Mesenchymal stem cell (in vitro differentiated cells and primary cell): ENCODE measurements around the gene NUBP2.

Experiments used
- DNase-seq: peaks from one replicate; pipeline ENCODE4 v3.0.0-alpha.2; 2013
- H2AFZ ChIP-seq: one replicate; pipeline ENCODE4 v1.6.1; 2013; ENCODE audit warnings: low read depth, mild to moderate bottlenecking, control low read depth, inconsistent platforms, low read length, moderate library complexity
- H2AK5ac ChIP-seq: 2 replicates; pipeline ENCODE4 v1.6.1; 2013; ENCODE audit warnings: low read length, moderate library complexity, mild to moderate bottlenecking, inconsistent platforms; ENCODE audit not compliant: severe bottlenecking
- H2BK120ac ChIP-seq: one replicate; pipeline ENCODE4 v1.6.1; 2013; ENCODE audit warnings: low read depth, mild to moderate bottlenecking, inconsistent platforms, low read length, moderate library complexity
- H2BK12ac ChIP-seq, 2 experiments: one replicate each; pipeline ENCODE4 v1.6.1; 2013; ENCODE audit warnings: inconsistent platforms in 2 of 2, low read length in 2 of 2, mild to moderate bottlenecking in 2 of 2, moderate library complexity in 2 of 2, control low read depth in 1 of 2
- H2BK15ac ChIP-seq: one replicate; pipeline ENCODE4 v1.6.1; 2013; ENCODE audit warnings: mild to moderate bottlenecking, low read depth, inconsistent platforms; ENCODE audit not compliant: poor library complexity, severe bottlenecking
- H2BK5ac ChIP-seq: 2 replicates; pipeline ENCODE4 v1.6.1; 2013; ENCODE audit warnings: low read depth, mild to moderate bottlenecking, low read length, control low read depth, inconsistent platforms; ENCODE audit not compliant: poor library complexity, severe bottlenecking
- H3K14ac ChIP-seq, 2 experiments: one replicate each; pipeline ENCODE4 v1.6.1; 2013; ENCODE audit warnings: inconsistent platforms in 2 of 2, low read length in 2 of 2, control low read depth in 1 of 2, mild to moderate bottlenecking in 1 of 2, moderate library complexity in 1 of 2
- H3K18ac ChIP-seq, 2 experiments: one replicate each; pipeline ENCODE4 v1.6.1; 2013; ENCODE audit warnings: inconsistent platforms in 2 of 2, low read length in 2 of 2, control low read depth in 1 of 2, low read depth in 1 of 2, mild to moderate bottlenecking in 1 of 2
- H3K23ac ChIP-seq, 2 experiments: one replicate each; pipeline ENCODE4 v1.6.1; 2013; ENCODE audit warnings: inconsistent platforms in 2 of 2, low read length in 2 of 2, mild to moderate bottlenecking in 2 of 2, moderate library complexity in 2 of 2, control low read depth in 1 of 2
- H3K27ac ChIP-seq: 2 replicates; pipeline ENCODE4 v1.5.1; 2013; ENCODE audit warnings: mild to moderate bottlenecking, moderate library complexity, low read length, control low read depth, inconsistent platforms; ENCODE audit not compliant: poor library complexity, severe bottlenecking
- H3K27me3 ChIP-seq, 2 experiments: 2 replicates each; pipeline versions ENCODE4 v1.6.1 to v1.7.0; 2013; ENCODE audit warnings: low read length in 2 of 2, mild to moderate bottlenecking in 2 of 2, moderate library complexity in 2 of 2, control low read depth in 1 of 2, inconsistent platforms in 1 of 2; ENCODE audit not compliant: control insufficient read depth in 1 of 2, insufficient read depth in 1 of 2
- H3K36me3 ChIP-seq, 2 experiments: 2 replicates each; pipeline versions ENCODE4 v1.6.1 to v1.7.0; 2013; ENCODE audit warnings: low read length in 2 of 2, control low read depth in 1 of 2, inconsistent platforms in 1 of 2, low read depth in 1 of 2, mild to moderate bottlenecking in 1 of 2; ENCODE audit not compliant: insufficient read depth in 2 of 2, control insufficient read depth in 1 of 2
- H3K4ac ChIP-seq, 2 experiments: one replicate each; pipeline ENCODE4 v1.6.1; 2013; ENCODE audit warnings: inconsistent platforms in 2 of 2, low read length in 2 of 2, mild to moderate bottlenecking in 2 of 2, moderate library complexity in 2 of 2, control low read depth in 1 of 2, low read depth in 1 of 2
- H3K4me1 ChIP-seq: 2 replicates; pipeline ENCODE4 v1.6.1; 2013; ENCODE audit warnings: low read depth, low read length, control low read depth; ENCODE audit not compliant: control insufficient read depth, insufficient read depth
- H3K4me2 ChIP-seq: 2 replicates; pipeline ENCODE4 v1.6.1; 2013; ENCODE audit warnings: low read length, mild to moderate bottlenecking, inconsistent platforms; ENCODE audit not compliant: poor library complexity, severe bottlenecking
- H3K4me3 ChIP-seq, 2 experiments: 2 replicates each; pipeline versions ENCODE4 v1.5.1 to v1.7.0; 2013; ENCODE audit warnings: low read length in 2 of 2, mild to moderate bottlenecking in 2 of 2, control low read depth in 1 of 2, low read depth in 1 of 2; ENCODE audit not compliant: insufficient read depth in 1 of 2
- H3K79me1 ChIP-seq: replicated peaks from 2 replicates; pipeline ENCODE4 v1.6.1; 2013; ENCODE audit warnings: mild to moderate bottlenecking, control low read depth, low read length, inconsistent platforms; ENCODE audit not compliant: poor library complexity, severe bottlenecking
- H3K9ac ChIP-seq: 2 replicates; pipeline ENCODE4 v1.7.0; 2013; ENCODE audit warnings: mild to moderate bottlenecking, low read length, moderate library complexity
- H3K9me3 ChIP-seq: 2 replicates; pipeline ENCODE4 v1.7.0; 2013; ENCODE audit warnings: mild to moderate bottlenecking, low read length; ENCODE audit not compliant: control insufficient read depth
- H4K8ac ChIP-seq: one replicate; pipeline ENCODE4 v1.6.1; 2013; ENCODE audit warnings: inconsistent platforms, mild to moderate bottlenecking, low read length, moderate library complexity
- H4K91ac ChIP-seq: one replicate; pipeline ENCODE4 v1.6.1; 2013; ENCODE audit warnings: mild to moderate bottlenecking, low read length, inconsistent platforms
- WGBS: methylation state at CpG from one replicate; pipeline ENCODE4 v1.1.7; 2013; ENCODE audit warnings: mixed read lengths; 5-methylcytosine and 5-hydroxymethylcytosine counted together

Gene NUBP2

DNA sequence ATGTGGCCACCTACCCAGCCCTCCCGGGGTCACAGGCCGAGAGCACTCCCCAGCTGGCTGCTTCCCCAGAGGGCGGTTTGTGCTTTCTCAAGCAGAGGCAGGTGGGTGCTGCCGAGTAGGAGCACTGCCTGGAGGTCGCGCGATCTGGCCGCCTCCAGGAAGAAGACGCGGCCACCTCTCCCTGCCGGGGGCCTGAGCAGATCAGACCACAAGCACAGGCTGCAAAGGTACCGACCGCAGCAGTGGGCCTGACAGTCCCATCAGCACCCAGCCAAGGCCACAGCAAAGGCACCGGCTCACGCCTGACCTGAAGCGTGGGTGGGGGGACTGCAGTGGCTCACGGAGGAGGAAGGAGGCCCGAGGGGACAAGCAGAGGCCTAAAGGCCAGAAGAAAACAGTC, 25.9 kb downstream of the NUBP2 start:
- Histone ChIP-seq H3K14ac (no peak overlapping the region), H3K18ac (no peak overlapping the region), H2BK5ac (no peak overlapping the region), H3K9ac (no peak overlapping the region), H3K27me3 (no peaks in the 10 kb centered on the region), H4K8ac (no peak overlapping the region), H3K4me2 (no peak overlapping the region), H4K91ac (peak overlapping the region; percentile 34), H2AK5ac (no peak overlapping the region), H3K4me3 (no peak overlapping the region), H3K23ac (no peak overlapping the region), H3K4ac (no peak overlapping the region), H3K9me3 (no peaks in the 10 kb centered on the region), H2AFZ (no peak overlapping the region), H3K27ac (no peak overlapping the region), H3K4me1 (peaks cover 7% of the 10 kb centered on the region), H2BK120ac (no peak overlapping the region), H3K79me1 (peaks cover 18% of the 10 kb centered on the region), H3K36me3 (peaks cover 36 to 54% of the 10 kb centered on the region in 2 experiments), H2BK12ac (no peak overlapping the region), H2BK15ac (no peak overlapping the region)
- no peak for DNase-seq
- 89% methylated on average over 18 of the region's 18 CpGs for WGBS

DNA sequence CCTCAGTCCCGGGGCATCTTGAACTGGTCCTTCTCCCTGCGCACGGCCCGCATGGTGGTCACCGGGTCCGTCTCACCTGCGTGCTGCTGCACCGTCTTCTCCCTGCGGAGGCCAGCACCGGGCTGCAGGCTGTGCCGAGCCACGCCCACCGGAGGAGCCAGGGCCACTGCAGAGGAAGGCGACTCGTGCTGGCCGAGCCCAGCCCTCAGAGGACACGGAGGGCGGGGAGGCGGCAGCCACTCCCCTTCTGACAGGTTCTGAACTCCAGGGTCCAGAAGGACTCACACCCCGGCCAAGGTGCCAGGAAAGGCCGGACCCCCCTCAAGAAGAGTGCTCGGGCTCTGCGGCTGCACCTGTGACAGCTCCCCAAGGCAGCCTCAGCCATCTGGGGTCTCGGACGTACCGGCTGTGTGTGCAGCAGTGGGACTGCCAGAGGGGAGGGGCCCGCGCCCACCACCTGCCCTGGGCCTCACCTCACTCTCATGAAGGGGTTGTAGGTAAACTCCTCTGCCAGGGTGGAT, 26.6 kb downstream of the NUBP2 start:
- Histone ChIP-seq H3K4me1 (peaks cover 7% of the 10 kb centered on the region), H2BK5ac (no peak overlapping the region), H2BK120ac (no peak overlapping the region), H3K4me2 (no peak overlapping the region), H3K4me3 (peak overlapping the region in 1 of 2 experiments; percentile 38), H2BK15ac (no peak overlapping the region), H3K9me3 (no peaks in the 10 kb centered on the region), H4K8ac (no peak overlapping the region), H3K18ac (no peak overlapping the region), H3K27me3 (no peaks in the 10 kb centered on the region), H2AK5ac (no peak overlapping the region), H4K91ac (no peak overlapping the region), H3K36me3 (peaks cover 40 to 54% of the 10 kb centered on the region in 2 experiments), H3K14ac (no peak overlapping the region), H3K23ac (no peak overlapping the region), H3K27ac (no peak overlapping the region), H2AFZ (no peak overlapping the region), H3K4ac (no peak overlapping the region), H2BK12ac (no peak overlapping the region), H3K9ac (no peak overlapping the region), H3K79me1 (peaks cover 18% of the 10 kb centered on the region)
- WGBS, result 88% methylated on average over 28 of the region's 28 CpGs
- DNase-seq, result no peak

DNA sequence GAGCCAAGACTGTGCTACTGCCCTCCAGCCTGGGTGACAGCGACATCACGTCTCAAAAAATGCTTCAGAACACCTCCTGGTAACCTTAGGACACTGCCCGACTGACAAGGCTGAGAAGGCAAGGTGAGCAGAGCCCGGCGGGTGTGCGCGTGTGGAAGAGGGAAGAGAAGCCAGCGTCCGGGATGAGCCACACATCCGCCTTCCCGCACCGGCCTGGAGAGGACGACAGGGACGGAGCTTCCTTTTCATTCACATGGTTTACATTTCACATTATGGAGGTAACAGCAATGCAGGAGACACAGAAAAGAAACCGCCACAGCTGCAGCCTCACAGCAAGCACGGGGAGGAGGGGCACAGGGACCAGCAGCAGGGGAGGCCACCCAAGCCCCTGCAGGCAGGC, 27.3 kb downstream of the NUBP2 start:
- Histone ChIP-seq H3K9ac (no peak overlapping the region), H3K14ac (no peak overlapping the region), H2BK15ac (no peak overlapping the region), H3K18ac (no peak overlapping the region), H3K79me1 (peaks cover 19% of the 10 kb centered on the region), H3K4me1 (peaks cover 7% of the 10 kb centered on the region), H2BK5ac (no peak overlapping the region), H3K9me3 (no peaks in the 10 kb centered on the region), H3K4ac (no peak overlapping the region), H2AFZ (no peak overlapping the region), H4K8ac (no peak overlapping the region), H2BK120ac (no peak overlapping the region), H3K4me3 (no peak overlapping the region), H4K91ac (peak overlapping the region; percentile 10), H3K4me2 (no peak overlapping the region), H3K36me3 (peaks cover 42 to 46% of the 10 kb centered on the region in 2 experiments), H2BK12ac (no peak overlapping the region), H2AK5ac (no peak overlapping the region), H3K23ac (no peak overlapping the region), H3K27me3 (no peaks in the 10 kb centered on the region), H3K27ac (no peak overlapping the region)
- WGBS, result 97% methylated on average over 16 of the region's 16 CpGs
- no peak for DNase-seq

DNA sequence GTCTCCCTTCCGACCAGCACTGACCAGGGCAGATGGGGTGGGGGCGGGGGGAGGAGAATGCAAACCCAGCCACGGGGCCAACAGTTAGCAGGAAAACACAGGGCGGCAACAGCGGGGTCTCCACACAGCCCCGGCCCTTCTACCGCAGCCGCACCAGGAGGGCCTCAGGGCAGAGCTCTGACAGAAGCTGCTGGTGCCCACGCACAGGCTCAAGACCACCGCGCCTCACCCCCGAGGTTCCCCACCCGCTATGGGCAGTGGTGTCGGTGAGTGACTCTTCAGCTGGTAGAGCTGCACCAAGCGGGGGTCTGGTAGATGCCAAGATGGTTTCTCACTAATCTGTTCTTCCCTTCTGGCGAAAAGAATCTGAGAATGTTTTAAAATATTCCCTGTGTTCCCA, 27.8 kb downstream of the NUBP2 start:
- 95% methylated on average over 16 of the region's 16 CpGs for whole genome bisulfite sequencing
- H4K91ac ChIP-seq, result no peak overlapping the region
- no peaks in the 10 kb centered on the region for H3K27me3 ChIP-seq
- H3K9ac ChIP-seq, result no peak overlapping the region
- H2BK12ac ChIP-seq, result no peak overlapping the region
- H3K14ac ChIP-seq, result no peak overlapping the region
- H2BK5ac ChIP-seq, result no peak overlapping the region
- no peak for DNase-seq
- no peaks in the 10 kb centered on the region for H3K9me3 ChIP-seq
- peaks cover 43 to 49% of the 10 kb centered on the region in 2 experiments for H3K36me3 ChIP-seq
- no peak overlapping the region for H2BK15ac ChIP-seq
- peaks cover 22% of the 10 kb centered on the region for H3K79me1 ChIP-seq
- H3K18ac ChIP-seq, result no peak overlapping the region
- H3K4me1 ChIP-seq, result peaks cover 7% of the 10 kb centered on the region
- H3K27ac ChIP-seq, result no peak overlapping the region
- H2BK120ac ChIP-seq, result no peak overlapping the region
- H3K23ac ChIP-seq, result no peak overlapping the region
- no peak overlapping the region for H2AK5ac ChIP-seq
- H3K4ac ChIP-seq, result no peak overlapping the region
- H3K4me2 ChIP-seq, result no peak overlapping the region
- no peak overlapping the region for H2AFZ ChIP-seq
- no peak overlapping the region for H3K4me3 ChIP-seq
- no peak overlapping the region for H4K8ac ChIP-seq
